Mucosa of descending colon (tissue), 3 donors: ENCODE results near the gene FGF19. TPM values are rescaled to one million over a fixed set of nuclear protein-coding genes. Genes with fewer than 3 reads are reported as not detected.

Experiments
- ATAC-seq: fragments of 200-7000 bp; cut with Tn5 transposase; one replicate; pipeline ENCODE4 v1.9.1; 2020; ENCODE audit warnings: mild to moderate bottlenecking, moderate library complexity
- DNase-seq, 3 donors: peaks; one replicate each; pipeline ENCODE4 v3.0.0-alpha.2; 2020
- H3K36me3 ChIP-seq: fragments of 200-600 bp; one replicate; pipeline ENCODE4 v1.8.0; 2021; ENCODE audit warnings: low read depth, mild to moderate bottlenecking
- H3K4me1 ChIP-seq: fragments of 200-600 bp; one replicate; pipeline ENCODE4 v1.8.0; 2021; ENCODE audit warnings: low read depth, mild to moderate bottlenecking
- H3K4me3 ChIP-seq: fragments of 200-600 bp; one replicate; pipeline ENCODE4 v1.8.0; 2021; ENCODE audit warnings: mild to moderate bottlenecking
- H3K9me3 ChIP-seq: fragments of 200-600 bp; one replicate; pipeline ENCODE4 v1.8.0; 2021; ENCODE audit warnings: mild to moderate bottlenecking
- CTCF ChIP-seq: fragments of 200-600 bp; IDR thresholded peaks from one replicate; pipeline ENCODE4 v1.8.0; 2022; ENCODE audit warnings: antibody characterized with exemption, mild to moderate bottlenecking
- intact Hi-C, 2 donors: fragments of 100-400 bp; cut with DNase I in 1 of 2; cut with micrococcal nuclease in 1 of 2; formaldehyde crosslinking; loops; one replicate each; pipeline versions ENCODE4 v1.11.0 to v1.11.1; 2022; cut with DNase I, micrococcal nuclease
- long read RNA-seq, 2 donors: library from polyadenylated mRNA; unstranded; transcript quantifications; one replicate each; pipeline ENCODE4 v2.0.0, GENCODE V29; 2019 to 2021
- total RNA-seq, 3 donors: library from RNA; stranded (reverse); fragmentation: NEBNext Ultra II Directional in 2 of 3; extraction: Animal tissue kit (Norgen Biotek cat#: 25700) in 2 of 3; gene quantifications; one replicate each; pipeline versions ENCODE4 v1.2.1 to v1.2.4, GENCODE V29; 2021 to 2023
- donor health status: DM: no; HTN: no; CAD: no; lungs with moderate emphysema.
- donor health status: DM: no; HTN: no; CAD: no.
- donor health status: DM: no; HTN: yes; CAD: no.

The FGF19 gene
- total RNA-seq, result not detected
- long read RNA-seq, donor 1, result 0 reads
- long read RNA-seq, donor 2, result 0 reads

DNA sequence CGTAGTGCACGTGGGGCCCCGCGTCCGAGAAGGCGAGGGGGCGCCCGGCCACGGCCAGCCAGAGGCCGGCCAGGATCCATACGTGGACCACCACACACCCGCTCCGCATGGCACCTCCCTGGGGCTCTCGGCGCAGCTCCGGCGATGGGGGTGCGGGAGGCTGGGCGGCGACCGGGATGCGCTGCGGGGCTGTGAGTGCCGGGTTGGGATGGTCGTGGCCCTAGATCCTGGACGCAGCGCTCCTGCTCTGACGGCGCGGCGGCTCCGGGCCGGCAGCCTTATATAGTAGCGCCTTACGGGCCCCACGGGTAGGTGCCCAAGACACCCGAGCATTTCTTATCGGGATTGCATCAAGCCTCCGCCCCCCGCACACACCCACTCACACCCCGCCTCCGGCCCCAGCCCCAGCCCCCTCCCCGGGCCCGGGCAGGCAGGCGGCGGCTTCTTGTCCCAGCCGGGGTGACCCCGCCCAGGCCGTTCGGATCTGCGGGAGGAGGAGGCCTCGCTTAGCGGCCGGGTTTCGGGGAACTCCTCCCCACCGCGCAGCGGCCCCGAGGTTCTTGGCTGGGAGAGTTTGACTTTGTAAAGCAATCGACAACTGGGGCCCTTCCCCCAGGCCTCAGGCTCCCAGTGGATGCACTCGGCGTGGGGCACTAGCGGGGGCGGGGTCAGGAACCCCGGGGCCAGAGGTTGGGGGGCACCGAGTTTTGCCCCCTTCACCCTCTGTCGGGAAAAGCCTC, at the start of gene FGF19:
TSS of gene FGF19 (minus strand) at position 255 of the 740 bp plus-strand sequence. CDS start at position 109, 146 bp downstream.
- no peaks in the 10 kb centered on the region for H3K36me3 ChIP-seq
- DNase-seq (peak in 1 of 3 donors; percentile 54), ATAC-seq (peak; percentile 22)
- intact Hi-C loops, result no loop called here
- TF ChIP-seq CTCF, result no peak
- no peak within 1 kb of the TSS for H3K4me3 ChIP-seq
- H3K4me1 ChIP-seq, result peaks cover 24% of the 10 kb centered on the region
- H3K9me3 ChIP-seq, result no peaks in the 10 kb centered on the region

DNA sequence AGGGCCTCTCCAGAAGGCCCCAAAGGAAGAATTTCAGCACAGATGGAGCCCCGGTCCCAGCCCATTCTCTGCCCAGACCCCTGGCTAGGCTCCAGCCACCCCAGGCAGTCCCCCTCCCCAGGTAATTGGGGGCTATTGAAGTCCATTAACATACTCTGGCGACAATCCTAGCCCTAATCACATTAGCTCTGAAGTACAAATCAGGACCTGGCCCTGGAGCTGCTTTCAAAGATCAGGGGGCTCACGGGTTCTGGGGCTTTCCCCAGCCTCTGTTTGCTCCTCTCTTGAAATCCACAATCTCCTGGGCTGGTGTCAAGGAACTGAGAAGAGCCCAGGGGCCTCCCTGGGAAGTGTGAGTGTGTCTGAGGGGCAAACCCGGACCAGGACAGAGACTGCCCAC, 49.1 kb upstream of the FGF19 start:
- ATAC-seq (no peak), DNase-seq (no peak)
- Histone ChIP-seq H3K4me3 (no peak overlapping the region), H3K9me3 (no peaks in the 10 kb centered on the region), H3K4me1 (no peaks in the 10 kb centered on the region), H3K36me3 (no peaks in the 10 kb centered on the region)
- TF ChIP-seq CTCF, result no peak
- intact Hi-C loops, result no loop called here

DNA sequence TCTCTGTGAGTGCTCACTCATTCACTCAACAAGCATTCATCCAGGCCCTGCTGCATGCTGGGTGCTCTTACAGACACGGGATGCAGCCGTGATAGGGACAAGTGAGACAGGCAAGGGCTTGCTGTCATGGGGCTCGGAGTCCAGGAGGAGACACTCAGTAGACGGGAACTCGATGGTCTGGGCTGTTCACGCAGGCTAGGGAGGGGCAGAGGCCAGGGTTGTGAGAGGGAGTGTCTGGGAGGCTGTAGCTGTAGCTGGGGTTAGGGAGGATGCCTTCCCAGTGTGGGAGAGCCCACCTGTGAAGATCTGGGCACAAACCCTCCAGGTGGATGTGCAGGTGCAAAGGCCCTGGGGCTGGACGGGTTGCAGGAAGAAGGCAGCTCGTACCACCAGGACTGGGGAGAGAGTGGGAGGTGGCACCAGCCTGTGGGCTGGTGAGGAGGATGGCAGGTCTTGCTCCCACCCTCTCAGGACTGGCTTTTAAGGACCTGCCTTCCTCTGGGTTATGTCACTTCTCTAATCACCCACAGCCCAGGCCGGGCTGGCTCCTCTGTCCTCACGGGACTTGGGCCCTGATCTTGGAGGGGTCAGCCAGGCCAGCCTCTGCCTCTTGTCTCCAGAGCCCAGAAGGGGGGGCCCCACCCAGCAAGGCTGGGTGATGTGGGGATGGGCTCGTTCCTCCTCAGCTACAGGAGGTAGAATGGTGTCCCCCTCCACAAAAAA, 47.2 kb upstream of the FGF19 start:
- Histone ChIP-seq H3K4me1 (no peaks in the 10 kb centered on the region), H3K9me3 (no peaks in the 10 kb centered on the region), H3K4me3 (no peak overlapping the region), H3K36me3 (no peaks in the 10 kb centered on the region)
- ATAC-seq (no peak), DNase-seq (no peak)
- TF ChIP-seq CTCF, result no peak
- intact Hi-C loops, result no loop called here

DNA sequence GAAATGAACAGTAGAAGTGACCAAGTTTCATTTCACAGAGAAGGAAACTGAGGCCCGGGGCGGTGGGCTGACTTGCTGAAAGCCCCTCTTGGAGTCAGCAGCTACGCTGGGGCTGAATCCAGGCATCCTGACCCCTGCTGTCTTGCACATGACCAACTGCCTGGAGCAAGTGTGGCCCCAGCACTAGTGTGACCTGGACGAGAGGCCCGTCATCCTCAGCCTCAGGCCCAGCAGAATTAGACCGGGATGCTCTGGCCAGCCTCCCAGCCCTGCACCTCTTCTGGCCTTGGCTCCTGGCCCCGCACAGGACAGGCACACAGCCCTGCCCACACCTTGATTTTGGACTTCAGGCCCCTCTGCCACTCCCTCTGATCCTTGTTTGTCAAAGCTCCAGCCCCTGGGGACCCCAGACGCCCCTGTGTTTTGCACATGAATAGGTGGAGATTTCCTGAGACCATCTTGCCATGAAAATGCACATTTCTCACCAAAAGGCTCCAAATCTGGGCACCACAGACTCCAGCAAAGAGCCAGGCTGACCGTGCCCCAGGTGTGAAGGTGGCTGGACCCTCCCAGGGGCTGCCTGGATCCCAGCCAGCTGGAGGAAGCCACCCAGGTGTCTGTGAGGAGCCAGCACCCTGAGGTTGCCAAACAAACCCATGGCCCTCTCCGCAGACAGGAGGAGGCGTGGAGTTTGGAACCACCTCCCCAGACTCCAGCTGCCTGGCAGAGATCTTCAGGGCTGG, 46.5 kb upstream of the FGF19 start:
- H3K4me3 ChIP-seq, result no peak overlapping the region
- ATAC-seq (no peak), DNase-seq (no peak)
- H3K9me3 ChIP-seq, result no peaks in the 10 kb centered on the region
- intact Hi-C loops, result no loop called here
- no peaks in the 10 kb centered on the region for H3K36me3 ChIP-seq
- TF ChIP-seq CTCF, result no peak
- H3K4me1 ChIP-seq, result no peaks in the 10 kb centered on the region

GRCh38 chr11:69748637-69749036, 44.8 kb upstream of the FGF19 start:
- no peak for TF ChIP-seq CTCF
- no peak overlapping the region for H3K4me3 ChIP-seq
- H3K36me3 ChIP-seq, result no peaks in the 10 kb centered on the region
- H3K4me1 ChIP-seq, result no peaks in the 10 kb centered on the region
- DNase-seq (no peak), ATAC-seq (no peak)
- no peaks in the 10 kb centered on the region for H3K9me3 ChIP-seq
- intact Hi-C loops, result no loop called here
